ENCODE measurements around the gene APOBEC3A. TPM values are rescaled to one million over a fixed set of nuclear protein-coding genes. Genes with fewer than 3 reads are reported as not detected.

The APOBEC3A gene
- total RNA-seq, 1 experiment from 2014 or later, result not detected

DNA sequence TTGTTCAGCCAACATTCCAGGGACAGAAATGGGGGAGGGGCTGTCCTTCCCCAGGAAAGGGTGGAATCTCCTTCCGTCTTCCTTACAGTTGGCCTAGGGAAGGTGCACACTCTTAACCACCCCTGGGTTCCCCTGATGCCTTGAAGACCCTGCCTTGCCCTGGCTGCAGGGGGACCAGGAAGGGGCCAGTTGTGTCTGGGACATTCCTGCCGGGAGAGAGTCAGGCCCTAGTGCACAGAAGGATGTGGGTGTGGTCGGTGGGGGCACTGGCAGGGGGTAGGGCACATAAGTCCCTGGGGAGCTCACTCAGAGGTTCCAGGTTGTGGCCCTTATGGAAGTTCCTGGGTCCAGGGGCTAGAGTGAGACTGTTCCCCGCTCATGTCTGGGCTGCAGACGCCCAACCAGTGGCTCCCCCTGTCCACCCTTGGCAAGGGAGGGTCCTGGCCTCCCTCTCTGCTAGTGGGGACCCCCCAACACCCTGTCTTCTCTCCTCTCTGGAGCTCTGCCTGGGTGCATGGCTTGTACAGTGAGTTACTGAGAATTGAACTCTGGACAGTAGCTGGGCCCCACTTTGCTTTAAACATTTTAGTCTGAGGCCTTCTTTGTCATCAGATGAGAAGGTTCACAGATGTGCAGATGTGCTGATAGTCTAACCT, 2.0 kb upstream of the APOBEC3A start:
- TF ChIP-seq, protein P1, sequence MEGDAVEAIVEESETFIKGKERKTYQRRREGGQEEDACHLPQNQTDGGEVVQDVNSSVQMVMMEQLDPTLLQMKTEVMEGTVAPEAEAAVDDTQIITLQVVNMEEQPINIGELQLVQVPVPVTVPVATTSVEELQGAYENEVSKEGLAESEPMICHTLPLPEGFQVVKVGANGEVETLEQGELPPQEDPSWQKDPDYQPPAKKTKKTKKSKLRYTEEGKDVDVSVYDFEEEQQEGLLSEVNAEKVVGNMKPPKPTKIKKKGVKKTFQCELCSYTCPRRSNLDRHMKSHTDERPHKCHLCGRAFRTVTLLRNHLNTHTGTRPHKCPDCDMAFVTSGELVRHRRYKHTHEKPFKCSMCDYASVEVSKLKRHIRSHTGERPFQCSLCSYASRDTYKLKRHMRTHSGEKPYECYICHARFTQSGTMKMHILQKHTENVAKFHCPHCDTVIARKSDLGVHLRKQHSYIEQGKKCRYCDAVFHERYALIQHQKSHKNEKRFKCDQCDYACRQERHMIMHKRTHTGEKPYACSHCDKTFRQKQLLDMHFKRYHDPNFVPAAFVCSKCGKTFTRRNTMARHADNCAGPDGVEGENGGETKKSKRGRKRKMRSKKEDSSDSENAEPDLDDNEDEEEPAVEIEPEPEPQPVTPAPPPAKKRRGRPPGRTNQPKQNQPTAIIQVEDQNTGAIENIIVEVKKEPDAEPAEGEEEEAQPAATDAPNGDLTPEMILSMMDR (conservative IDR thresholded peaks at IDR 0.05), result no peak
- TF ChIP-seq EZH2 (IDR thresholded peaks at IDR 0.05; ENCODE audit: low read depth), result no peak
- BruUV-seq (replicated peaks), result no TSS peak
- CTCF ChIA-PET, result no interaction called here
- H3K79me2 ChIP-seq (ENCODE audit: low read depth), result no peaks in the 10 kb centered on the region
- DNase-seq, result no peak
- no peaks in the 10 kb centered on the region for H3K36me3 ChIP-seq (ENCODE audit: low read depth)
- no peak overlapping the region for H3K27ac ChIP-seq
- no peak overlapping the region for H3K4me3 ChIP-seq
- no peaks in the 10 kb centered on the region for H3K9me3 ChIP-seq (ENCODE audit: insufficient read depth, low read depth)
- no peaks in the 10 kb centered on the region for H3K27me3 ChIP-seq (ENCODE audit: insufficient read depth, low read depth)
- POLR2A ChIA-PET (ENCODE audit: unreplicated experiment), result no interaction called here
- H4K20me1 ChIP-seq (ENCODE audit: insufficient read depth), result no peaks in the 10 kb centered on the region
- intact Hi-C loops (cut with micrococcal nuclease; ENCODE audit: unreplicated experiment), result no loop called here
- H2AFZ ChIP-seq, result no peak overlapping the region
- no peaks in the 10 kb centered on the region for H3K9me2 ChIP-seq (ENCODE audit: insufficient read depth)
- 0 out of 2 replicates have a peak, but pooled peaks cover 6% of the 10 kb centered on the region for H3F3A ChIP-seq (ENCODE audit: insufficient read depth, low read depth)
- peaks cover 26% of the 10 kb centered on the region for H3K4me1 ChIP-seq (replicated peaks; ENCODE audit: insufficient read depth)
- H3K4me2 ChIP-seq, result no peak overlapping the region

DNA sequence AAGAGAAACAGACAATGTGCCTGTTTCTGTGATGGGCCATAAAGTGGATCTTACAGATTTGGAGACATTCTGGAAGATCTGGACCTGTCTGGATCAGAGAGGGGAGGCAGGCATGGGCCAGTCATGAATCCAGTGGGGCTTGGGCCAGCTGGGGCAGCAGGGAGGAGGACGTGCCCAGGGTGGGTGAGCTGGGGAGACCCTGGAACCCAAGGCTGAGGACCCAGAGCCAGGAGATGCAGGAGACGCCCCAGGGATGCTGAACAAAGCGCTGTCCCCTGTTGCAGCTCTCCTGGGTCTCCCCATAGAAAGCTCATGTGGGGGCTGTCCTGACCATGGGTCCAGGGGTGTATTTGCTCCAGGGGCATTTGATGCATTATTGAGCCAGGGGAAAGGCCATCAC, 1.5 kb upstream of the APOBEC3A start:
- ChIA-PET POLR2A (ENCODE audit: unreplicated experiment) (no interaction called here), CTCF (interaction anchor here (0.6 kb wide), 1 partner anchor 25 kb away, joined by 4 read pairs; no protein-coding TSS in a partner anchor)
- intact Hi-C loops (cut with micrococcal nuclease; ENCODE audit: unreplicated experiment), result no loop called here

DNA sequence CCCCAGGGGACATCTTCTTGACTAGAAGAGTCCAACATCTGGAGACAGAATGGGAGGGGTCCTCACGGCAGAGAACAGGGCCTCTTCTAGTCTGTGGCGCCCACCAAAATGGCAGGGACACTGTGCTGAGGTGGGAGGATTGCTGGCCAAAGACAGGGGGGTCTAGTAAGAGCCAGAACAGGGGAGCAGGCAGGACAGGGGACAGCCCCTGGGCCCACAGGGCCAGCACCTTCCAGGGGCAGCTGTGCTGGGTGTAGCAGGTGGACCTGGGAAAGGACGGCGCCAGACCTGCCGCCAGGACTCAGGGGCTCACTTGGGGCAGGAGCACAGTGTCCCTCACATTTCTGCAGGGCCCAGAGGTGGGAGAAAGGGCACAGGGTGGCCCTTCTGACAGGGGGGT, 858 bp upstream of the APOBEC3A start:
- ChIA-PET POLR2A (ENCODE audit: unreplicated experiment) (no interaction called here), CTCF (interaction anchor here (0.6 kb wide), 1 partner anchor 24 kb away, joined by 4 read pairs; no protein-coding TSS in a partner anchor)
- Histone ChIP-seq H4K20me1 (ENCODE audit: insufficient read depth) (no peaks in the 10 kb centered on the region), H3K27me3 (ENCODE audit: insufficient read depth, low read depth) (no peaks in the 10 kb centered on the region), H3K79me2 (ENCODE audit: low read depth) (no peaks in the 10 kb centered on the region), H3K9me2 (ENCODE audit: insufficient read depth) (no peaks in the 10 kb centered on the region), H3K4me1 (replicated peaks; ENCODE audit: insufficient read depth) (peaks cover 26% of the 10 kb centered on the region), H3K27ac (no peak overlapping the region), H3K4me3 (no peak overlapping the region), H2AFZ (no peak overlapping the region), H3K36me3 (ENCODE audit: low read depth) (no peaks in the 10 kb centered on the region), H3K9me3 (ENCODE audit: insufficient read depth, low read depth) (no peaks in the 10 kb centered on the region), H3K4me2 (no peak overlapping the region), H3F3A (ENCODE audit: insufficient read depth, low read depth) (0 out of 2 replicates have a peak, but pooled peaks cover 6% of the 10 kb centered on the region)
- no peak for TF ChIP-seq EZH2 (IDR thresholded peaks at IDR 0.05; ENCODE audit: low read depth)
- TF ChIP-seq, protein P1 (conservative IDR thresholded peaks at IDR 0.05), result no peak
- intact Hi-C loops (cut with micrococcal nuclease; ENCODE audit: unreplicated experiment), result no loop called here
- BruUV-seq (replicated peaks), result no TSS peak
- no peak for DNase-seq

More for the DNA sequence above, 1.5 kb upstream of the APOBEC3A start:
- H3K4me1 ChIP-seq (replicated peaks; ENCODE audit: insufficient read depth), result peaks cover 26% of the 10 kb centered on the region
- H4K20me1 ChIP-seq (ENCODE audit: insufficient read depth), result no peaks in the 10 kb centered on the region
- no peaks in the 10 kb centered on the region for H3K36me3 ChIP-seq (ENCODE audit: low read depth)
- no TSS peak for BruUV-seq (replicated peaks)
- no peaks in the 10 kb centered on the region for H3K9me2 ChIP-seq (ENCODE audit: insufficient read depth)
- no peak overlapping the region for H3K4me3 ChIP-seq
- H3K9me3 ChIP-seq (ENCODE audit: insufficient read depth, low read depth), result no peaks in the 10 kb centered on the region
- peak in 1 of 2 experiments; percentile 11 for DNase-seq
- H3F3A ChIP-seq (ENCODE audit: insufficient read depth, low read depth), result 0 out of 2 replicates have a peak, but pooled peaks cover 6% of the 10 kb centered on the region
- no peaks in the 10 kb centered on the region for H3K79me2 ChIP-seq (ENCODE audit: low read depth)
- TF ChIP-seq EZH2 (IDR thresholded peaks at IDR 0.05; ENCODE audit: low read depth), result no peak
- TF ChIP-seq, protein P1 (conservative IDR thresholded peaks at IDR 0.05), result no peak
- no peaks in the 10 kb centered on the region for H3K27me3 ChIP-seq (ENCODE audit: insufficient read depth, low read depth)
- H3K4me2 ChIP-seq, result no peak overlapping the region
- no peak overlapping the region for H2AFZ ChIP-seq
- no peak overlapping the region for H3K27ac ChIP-seq

Measured in PC-9 (cell line).